GM12878 (cell line): ENCODE measurements around the gene H1-8.

Experiments
- KAT2A ChIP-seq: conservative IDR thresholded peaks from 2 replicates; pipeline ENCODE4 v1.6.1; 2011; ENCODE audit warnings: low read depth, low read length; ENCODE audit not compliant: control insufficient read depth
- NFIC ChIP-seq: IDR thresholded peaks from 2 replicates; pipeline ENCODE4 v1.6.1; 2012; ENCODE audit warnings: low read depth, mild to moderate bottlenecking, inconsistent platforms, low read length, moderate library complexity

GRCh38 chr3:129520960-129521359 lies 22.0 kb upstream of the H1-8 start:
- TF ChIP-seq KAT2A, result no peak
- no peak for TF ChIP-seq NFIC
